ENCODE measurements around the gene IFT122.
"Not testable (repeated sequence)": the region's sequence is repeated elsewhere in the genome, so short reads cannot be mapped to it uniquely, and the experiment has no call there.

IFT122 gene

DNA sequence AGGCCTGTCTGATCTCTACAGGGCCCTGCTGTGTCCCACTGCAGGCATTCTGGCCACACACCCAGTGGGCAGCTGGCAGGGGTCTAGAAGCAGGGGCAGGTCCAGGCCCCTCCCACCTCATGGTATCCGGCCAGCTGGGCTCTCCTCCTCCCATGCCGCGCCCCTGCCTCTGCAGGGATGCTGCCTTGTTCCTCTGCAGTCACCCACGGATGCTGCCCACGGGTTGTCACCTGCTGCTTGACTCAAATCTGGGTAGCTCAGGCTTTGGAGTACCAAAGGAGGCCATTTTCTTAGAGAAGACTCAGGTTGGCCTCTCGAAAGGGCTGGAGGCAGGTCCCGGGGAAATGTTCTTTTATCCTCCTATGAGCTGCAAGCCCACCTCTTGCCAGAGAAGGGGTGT is 36.6 kb upstream of the IFT122 start:
- no peak overlapping the region for H3K9ac ChIP-seq (ENCODE audit: low read depth, low read length)
- H3K4me1 ChIP-seq (ENCODE audit: control insufficient read depth, insufficient read depth, low read length), result no peaks in the 10 kb centered on the region
- H3K4me3 ChIP-seq (ENCODE audit: low read depth, low read length), result no peak overlapping the region
- H3K27me3 ChIP-seq (ENCODE audit: control insufficient read depth, insufficient read depth, low read length), result no peaks in the 10 kb centered on the region
- no peaks in the 10 kb centered on the region for H3K9me3 ChIP-seq (ENCODE audit: control insufficient read depth, insufficient read depth, low read length)
- no peaks in the 10 kb centered on the region for H3K36me3 ChIP-seq (ENCODE audit: control insufficient read depth, insufficient read depth, low read length)
- H3K27ac ChIP-seq (ENCODE audit: low read depth, low read length), result no peak overlapping the region

DNA sequence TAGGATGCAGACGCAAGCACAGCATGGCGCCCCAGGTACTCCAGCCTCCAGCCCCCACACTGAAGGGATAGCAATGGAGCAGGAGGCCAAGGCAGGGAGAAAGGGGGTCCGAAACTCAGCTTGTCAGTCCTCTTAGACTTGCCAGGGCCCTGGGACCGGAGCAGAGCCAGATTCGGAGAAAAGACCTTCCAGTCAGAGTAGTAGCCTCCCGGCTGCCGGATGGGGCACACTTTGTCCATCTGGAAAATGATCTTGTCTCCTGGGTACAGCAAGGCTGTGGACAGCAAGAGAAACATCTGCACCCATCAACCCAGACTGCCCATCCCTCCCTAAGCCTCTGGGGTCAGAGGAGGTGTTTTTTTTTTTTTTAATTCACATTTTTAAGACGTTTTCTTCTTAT is 35.9 kb upstream of the IFT122 start:
- Histone ChIP-seq H3K9ac (ENCODE audit: low read depth, low read length) (no peak overlapping the region), H3K4me1 (ENCODE audit: control insufficient read depth, insufficient read depth, low read length) (no peaks in the 10 kb centered on the region), H3K36me3 (ENCODE audit: control insufficient read depth, insufficient read depth, low read length) (no peaks in the 10 kb centered on the region), H3K27me3 (ENCODE audit: control insufficient read depth, insufficient read depth, low read length) (no peaks in the 10 kb centered on the region), H3K9me3 (ENCODE audit: control insufficient read depth, insufficient read depth, low read length) (no peaks in the 10 kb centered on the region), H3K4me3 (ENCODE audit: low read depth, low read length) (no peak overlapping the region), H3K27ac (ENCODE audit: low read depth, low read length) (no peak overlapping the region)

DNA sequence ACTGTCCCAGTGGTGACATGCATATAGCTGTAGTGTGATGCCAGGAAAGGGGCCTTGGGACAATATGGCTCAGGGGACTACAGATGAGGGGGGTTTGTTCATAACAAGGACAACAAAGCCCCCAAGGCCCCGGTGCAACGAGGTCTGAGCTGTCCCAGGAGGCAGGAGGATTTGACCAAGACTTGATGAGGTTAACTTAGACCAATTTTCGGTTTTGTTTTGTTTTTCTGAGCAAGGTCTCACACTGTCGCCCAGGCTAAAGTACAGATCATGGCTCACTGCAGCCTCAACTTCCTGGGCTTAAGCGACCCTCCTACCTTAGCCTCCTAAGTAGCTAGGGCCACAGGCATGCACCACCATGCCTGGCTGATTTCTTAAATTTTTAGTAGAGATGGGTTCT is 35.4 kb upstream of the IFT122 start:
- H3K4me1 ChIP-seq (ENCODE audit: control insufficient read depth, insufficient read depth, low read length), result no peaks in the 10 kb centered on the region
- H3K9me3 ChIP-seq (ENCODE audit: control insufficient read depth, insufficient read depth, low read length), result no peaks in the 10 kb centered on the region
- no peaks in the 10 kb centered on the region for H3K36me3 ChIP-seq (ENCODE audit: control insufficient read depth, insufficient read depth, low read length)
- no peak overlapping the region for H3K4me3 ChIP-seq (ENCODE audit: low read depth, low read length)
- H3K27me3 ChIP-seq (ENCODE audit: control insufficient read depth, insufficient read depth, low read length), result no peaks in the 10 kb centered on the region
- H3K27ac ChIP-seq (ENCODE audit: low read depth, low read length), result no peak overlapping the region
- no peak overlapping the region for H3K9ac ChIP-seq (ENCODE audit: low read depth, low read length)

DNA sequence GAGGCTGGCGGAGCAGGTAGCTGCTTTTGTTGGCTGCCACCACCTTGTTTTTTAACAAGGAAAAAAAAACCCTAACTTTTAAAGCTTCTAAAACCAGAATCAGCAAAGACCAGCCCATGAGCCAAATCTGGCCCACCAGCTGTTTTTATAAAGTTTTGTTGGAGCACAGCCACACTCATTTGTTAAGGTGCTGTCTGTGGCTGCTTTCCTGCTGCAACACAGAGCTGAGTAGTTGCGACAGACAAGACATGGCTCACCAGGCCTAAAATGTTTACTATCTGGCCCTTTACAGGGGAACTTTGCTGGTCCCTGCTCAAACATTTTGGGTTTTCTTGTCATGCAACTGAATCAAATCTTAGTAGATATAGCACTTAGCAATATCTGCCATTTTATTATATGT is 30.5 kb upstream of the IFT122 start:
- no peaks in the 10 kb centered on the region for H3K36me3 ChIP-seq (ENCODE audit: control insufficient read depth, insufficient read depth, low read length)
- no peak overlapping the region for H3K27ac ChIP-seq (ENCODE audit: low read depth, low read length)
- no peaks in the 10 kb centered on the region for H3K4me1 ChIP-seq (ENCODE audit: control insufficient read depth, insufficient read depth, low read length)
- H3K9me3 ChIP-seq (ENCODE audit: control insufficient read depth, insufficient read depth, low read length), result no peaks in the 10 kb centered on the region
- H3K9ac ChIP-seq (ENCODE audit: low read depth, low read length), result no peak overlapping the region
- no peak overlapping the region for H3K4me3 ChIP-seq (ENCODE audit: low read depth, low read length)
- H3K27me3 ChIP-seq (ENCODE audit: control insufficient read depth, insufficient read depth, low read length), result no peaks in the 10 kb centered on the region

DNA sequence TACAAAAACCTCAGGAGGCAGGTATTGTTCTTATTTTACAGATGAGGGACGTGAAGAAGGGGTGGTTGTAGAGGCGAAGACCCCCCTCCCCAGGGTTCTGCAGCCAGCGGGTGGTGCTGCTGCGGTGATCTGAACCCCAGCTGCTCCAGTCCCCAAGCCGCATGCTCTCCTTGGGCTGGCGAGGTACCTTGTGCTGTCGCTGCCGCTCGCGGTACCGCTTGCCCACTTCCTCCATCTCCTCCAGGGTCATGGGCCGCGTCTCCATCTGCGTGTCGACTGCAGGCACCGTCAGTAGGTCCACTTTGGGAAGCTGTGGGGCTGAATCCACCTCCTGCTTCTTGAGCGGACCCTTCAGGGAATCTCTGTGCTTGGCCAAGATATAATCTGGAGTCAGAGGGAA is 29.1 kb upstream of the IFT122 start:
- H3K27ac ChIP-seq (ENCODE audit: low read depth, low read length), result no peak overlapping the region
- H3K27me3 ChIP-seq (ENCODE audit: control insufficient read depth, insufficient read depth, low read length), result no peaks in the 10 kb centered on the region
- H3K4me1 ChIP-seq (ENCODE audit: control insufficient read depth, insufficient read depth, low read length), result no peaks in the 10 kb centered on the region
- no peak overlapping the region for H3K4me3 ChIP-seq (ENCODE audit: low read depth, low read length)
- H3K36me3 ChIP-seq (ENCODE audit: control insufficient read depth, insufficient read depth, low read length), result no peaks in the 10 kb centered on the region
- H3K9ac ChIP-seq (ENCODE audit: low read depth, low read length), result no peak overlapping the region
- H3K9me3 ChIP-seq (ENCODE audit: control insufficient read depth, insufficient read depth, low read length), result no peaks in the 10 kb centered on the region

DNA sequence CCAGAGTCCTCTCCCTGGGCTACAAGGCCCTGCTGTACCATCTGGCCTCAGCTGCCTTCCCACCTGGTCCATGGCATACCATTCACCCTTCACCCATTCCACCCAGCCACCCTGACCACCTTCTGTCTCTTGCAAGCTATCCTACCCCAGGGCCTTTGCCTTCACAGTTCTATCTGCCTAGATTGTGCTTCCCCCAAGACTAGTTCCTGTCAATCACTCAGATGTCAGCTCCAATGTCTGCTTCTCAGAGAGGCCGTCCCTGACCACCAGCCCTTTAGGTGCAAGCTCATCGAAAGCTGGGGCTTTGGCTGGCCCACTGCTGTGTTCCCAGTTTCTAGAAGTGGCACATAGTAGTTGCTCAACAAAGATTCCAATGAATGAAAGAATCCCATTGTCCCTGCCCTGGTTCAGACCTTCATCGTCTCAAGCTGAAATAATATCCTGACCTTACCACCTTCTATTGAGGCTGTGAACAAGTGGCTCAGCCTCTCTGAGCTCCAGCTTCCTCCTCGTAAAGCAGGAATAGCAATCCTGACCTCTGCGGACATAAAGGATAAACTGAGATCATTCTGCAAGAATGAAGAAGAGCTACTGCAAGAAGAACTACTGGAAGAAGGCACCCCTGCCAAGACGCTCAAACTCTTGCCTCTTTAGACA is 27.4 kb upstream of the IFT122 start:
- Histone ChIP-seq H3K27me3 (ENCODE audit: control insufficient read depth, insufficient read depth, low read length) (no peaks in the 10 kb centered on the region), H3K9ac (ENCODE audit: low read depth, low read length) (no peak overlapping the region), H3K9me3 (ENCODE audit: control insufficient read depth, insufficient read depth, low read length) (no peaks in the 10 kb centered on the region), H3K4me3 (ENCODE audit: low read depth, low read length) (no peak overlapping the region), H3K36me3 (ENCODE audit: control insufficient read depth, insufficient read depth, low read length) (no peaks in the 10 kb centered on the region), H3K4me1 (ENCODE audit: control insufficient read depth, insufficient read depth, low read length) (no peaks in the 10 kb centered on the region), H3K27ac (ENCODE audit: low read depth, low read length) (no peak overlapping the region)

DNA sequence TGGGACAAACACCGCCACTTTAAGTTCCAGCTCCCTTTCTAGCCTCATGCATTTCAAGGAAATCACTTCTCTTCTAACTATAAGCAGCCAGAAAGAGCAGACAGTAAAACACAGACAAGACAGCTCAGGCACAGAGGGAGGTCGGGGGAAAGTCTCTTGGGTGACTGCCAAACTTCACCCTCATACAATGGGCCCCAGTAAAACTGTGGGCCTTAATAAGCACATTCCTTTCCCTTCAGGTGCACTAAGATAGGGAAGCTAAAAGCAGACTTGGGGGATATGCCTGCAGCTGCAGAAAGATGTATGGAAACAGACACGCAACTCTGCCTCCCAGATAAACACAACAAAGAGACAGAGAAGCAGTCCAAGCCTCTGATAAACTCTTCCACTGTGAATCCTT is 26.8 kb upstream of the IFT122 start:
- not testable (repeated sequence) for H3K27ac ChIP-seq (ENCODE audit: low read depth, low read length); H3K4me1 ChIP-seq (ENCODE audit: control insufficient read depth, insufficient read depth, low read length); H3K4me3 ChIP-seq (ENCODE audit: low read depth, low read length); H3K36me3 ChIP-seq (ENCODE audit: control insufficient read depth, insufficient read depth, low read length); H3K9me3 ChIP-seq (ENCODE audit: control insufficient read depth, insufficient read depth, low read length); H3K9ac ChIP-seq (ENCODE audit: low read depth, low read length); H3K27me3 ChIP-seq (ENCODE audit: control insufficient read depth, insufficient read depth, low read length)

DNA sequence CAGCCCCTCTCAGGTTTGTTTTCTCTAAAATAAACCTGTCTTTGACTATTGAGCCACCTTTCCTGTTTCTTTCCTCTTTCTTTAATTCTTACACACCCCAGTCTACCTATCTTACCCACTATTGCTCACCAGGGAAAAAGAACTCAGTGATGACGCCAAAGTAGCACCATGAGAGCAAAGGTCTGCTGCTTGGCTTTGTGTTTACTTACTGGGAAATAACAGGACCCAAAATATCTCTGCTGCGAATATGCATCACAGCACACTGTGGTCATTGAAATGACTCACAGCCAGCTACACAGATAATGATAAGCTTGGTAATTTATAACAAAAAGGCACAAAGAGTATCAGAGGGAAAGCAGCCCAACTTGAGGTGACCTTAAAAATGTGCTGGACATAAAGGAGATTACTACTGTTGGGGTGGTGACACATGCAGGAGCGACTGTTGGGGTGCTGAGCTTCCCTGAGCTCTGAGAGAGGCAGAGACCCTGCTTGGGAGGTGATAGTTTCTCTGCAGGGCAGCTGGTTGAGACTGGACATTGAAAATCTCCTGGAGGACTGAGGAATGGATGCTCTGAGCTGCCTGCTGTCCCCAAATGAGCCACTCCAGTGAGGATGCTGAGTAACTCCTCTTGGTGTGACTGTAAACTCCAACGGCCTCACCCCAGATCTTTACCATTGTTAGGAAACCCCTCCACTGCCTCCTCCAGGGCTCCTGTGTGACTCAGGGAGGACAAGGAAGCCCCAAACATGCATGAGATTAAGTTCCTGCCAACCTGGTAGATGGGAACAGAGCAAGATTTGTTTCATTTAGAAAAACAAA is 26.1 kb upstream of the IFT122 start:
- no peak overlapping the region for H3K27ac ChIP-seq (ENCODE audit: low read depth, low read length)
- H3K9ac ChIP-seq (ENCODE audit: low read depth, low read length), result no peak overlapping the region
- no peak overlapping the region for H3K4me3 ChIP-seq (ENCODE audit: low read depth, low read length)
- no peaks in the 10 kb centered on the region for H3K27me3 ChIP-seq (ENCODE audit: control insufficient read depth, insufficient read depth, low read length)
- no peaks in the 10 kb centered on the region for H3K9me3 ChIP-seq (ENCODE audit: control insufficient read depth, insufficient read depth, low read length)
- no peaks in the 10 kb centered on the region for H3K36me3 ChIP-seq (ENCODE audit: control insufficient read depth, insufficient read depth, low read length)
- 0 out of 2 replicates have a peak, but pooled peaks cover 4% of the 10 kb centered on the region for H3K4me1 ChIP-seq (ENCODE audit: control insufficient read depth, insufficient read depth, low read length)

DNA sequence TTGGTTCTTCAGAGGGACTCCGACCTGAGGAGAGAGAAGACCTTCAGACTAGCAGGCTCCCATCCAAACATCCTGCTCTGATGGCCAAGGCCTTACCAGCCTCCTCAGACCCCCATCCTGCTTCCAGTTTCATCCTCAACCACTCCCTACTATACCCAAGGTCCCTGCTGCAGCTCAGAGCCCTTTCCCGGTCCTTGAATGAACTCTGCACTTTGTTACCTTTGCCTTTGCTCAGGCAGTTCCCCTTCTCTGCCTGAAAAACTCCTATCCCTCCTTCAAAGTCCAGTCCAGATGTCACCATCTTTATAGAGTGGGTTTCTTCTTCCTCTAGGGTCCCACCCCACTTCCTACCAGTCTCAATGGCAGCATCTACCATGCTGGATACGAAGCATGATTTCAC is 24.6 kb upstream of the IFT122 start:
- Histone ChIP-seq H3K4me3 (ENCODE audit: low read depth, low read length) (no peak overlapping the region), H3K4me1 (ENCODE audit: control insufficient read depth, insufficient read depth, low read length) (0 out of 2 replicates have a peak, but pooled peaks cover 4% of the 10 kb centered on the region), H3K27ac (ENCODE audit: low read depth, low read length) (no peak overlapping the region), H3K27me3 (ENCODE audit: control insufficient read depth, insufficient read depth, low read length) (no peaks in the 10 kb centered on the region), H3K9me3 (ENCODE audit: control insufficient read depth, insufficient read depth, low read length) (no peaks in the 10 kb centered on the region), H3K36me3 (ENCODE audit: control insufficient read depth, insufficient read depth, low read length) (no peaks in the 10 kb centered on the region), H3K9ac (ENCODE audit: low read depth, low read length) (no peak overlapping the region)

DNA sequence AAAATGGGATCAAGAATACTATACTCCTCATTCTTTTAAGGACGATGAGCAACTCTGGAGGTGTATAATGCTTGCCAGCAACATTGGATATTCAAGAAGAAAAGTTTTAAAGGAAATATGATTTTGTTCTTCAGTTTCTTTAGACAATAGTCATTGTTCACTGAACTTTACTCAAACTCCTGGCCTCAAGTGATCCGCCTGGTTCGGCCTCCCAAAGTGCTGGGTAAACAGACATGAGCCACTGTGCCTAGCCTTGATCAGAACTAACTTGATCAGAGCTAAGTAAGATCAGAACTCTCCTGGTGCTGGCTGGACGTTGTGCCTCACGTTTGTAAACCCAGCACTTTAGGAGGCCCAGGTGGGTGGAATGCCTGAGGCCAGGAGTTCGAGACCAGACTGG is 24.2 kb upstream of the IFT122 start:
- Histone ChIP-seq H3K9me3 (ENCODE audit: control insufficient read depth, insufficient read depth, low read length) (no peaks in the 10 kb centered on the region), H3K36me3 (ENCODE audit: control insufficient read depth, insufficient read depth, low read length) (no peaks in the 10 kb centered on the region), H3K27me3 (ENCODE audit: control insufficient read depth, insufficient read depth, low read length) (no peaks in the 10 kb centered on the region), H3K4me3 (ENCODE audit: low read depth, low read length) (no peak overlapping the region), H3K4me1 (ENCODE audit: control insufficient read depth, insufficient read depth, low read length) (0 out of 2 replicates have a peak, but pooled peaks cover 4% of the 10 kb centered on the region), H3K27ac (ENCODE audit: low read depth, low read length) (no peak overlapping the region), H3K9ac (ENCODE audit: low read depth, low read length) (no peak overlapping the region)

DNA sequence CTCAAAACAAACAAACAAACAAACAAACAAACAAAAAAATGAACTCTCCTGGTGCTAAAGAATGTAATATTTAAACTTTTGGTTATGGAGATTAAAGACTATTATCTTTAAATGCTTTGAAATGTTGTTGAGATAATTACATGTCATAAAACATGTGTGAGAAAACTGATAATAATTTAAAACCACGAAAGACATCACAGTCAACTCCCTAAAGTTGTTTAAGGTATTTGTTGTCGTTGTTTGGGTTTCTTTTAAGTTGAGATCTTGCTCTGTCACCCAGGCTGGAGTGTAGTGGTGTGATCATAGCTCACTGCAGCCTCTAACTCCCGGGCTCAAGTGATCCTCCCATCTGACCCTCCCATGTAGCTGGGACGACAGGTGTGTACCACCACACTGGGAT is 23.6 kb upstream of the IFT122 start:
- Histone ChIP-seq H3K4me1 (ENCODE audit: control insufficient read depth, insufficient read depth, low read length) (0 out of 2 replicates have a peak, but pooled peaks cover 4% of the 10 kb centered on the region), H3K9me3 (ENCODE audit: control insufficient read depth, insufficient read depth, low read length) (no peaks in the 10 kb centered on the region), H3K4me3 (ENCODE audit: low read depth, low read length) (no peak overlapping the region), H3K27ac (ENCODE audit: low read depth, low read length) (no peak overlapping the region), H3K27me3 (ENCODE audit: control insufficient read depth, insufficient read depth, low read length) (no peaks in the 10 kb centered on the region), H3K9ac (ENCODE audit: low read depth, low read length) (no peak overlapping the region), H3K36me3 (ENCODE audit: control insufficient read depth, insufficient read depth, low read length) (no peaks in the 10 kb centered on the region)
